ENCODE data around the gene KRTAP5-2.
"Not testable (repeated sequence)": the region's sequence is repeated elsewhere in the genome, so short reads cannot be mapped to it uniquely, and the experiment has no call there.

The KRTAP5-2 gene

DNA sequence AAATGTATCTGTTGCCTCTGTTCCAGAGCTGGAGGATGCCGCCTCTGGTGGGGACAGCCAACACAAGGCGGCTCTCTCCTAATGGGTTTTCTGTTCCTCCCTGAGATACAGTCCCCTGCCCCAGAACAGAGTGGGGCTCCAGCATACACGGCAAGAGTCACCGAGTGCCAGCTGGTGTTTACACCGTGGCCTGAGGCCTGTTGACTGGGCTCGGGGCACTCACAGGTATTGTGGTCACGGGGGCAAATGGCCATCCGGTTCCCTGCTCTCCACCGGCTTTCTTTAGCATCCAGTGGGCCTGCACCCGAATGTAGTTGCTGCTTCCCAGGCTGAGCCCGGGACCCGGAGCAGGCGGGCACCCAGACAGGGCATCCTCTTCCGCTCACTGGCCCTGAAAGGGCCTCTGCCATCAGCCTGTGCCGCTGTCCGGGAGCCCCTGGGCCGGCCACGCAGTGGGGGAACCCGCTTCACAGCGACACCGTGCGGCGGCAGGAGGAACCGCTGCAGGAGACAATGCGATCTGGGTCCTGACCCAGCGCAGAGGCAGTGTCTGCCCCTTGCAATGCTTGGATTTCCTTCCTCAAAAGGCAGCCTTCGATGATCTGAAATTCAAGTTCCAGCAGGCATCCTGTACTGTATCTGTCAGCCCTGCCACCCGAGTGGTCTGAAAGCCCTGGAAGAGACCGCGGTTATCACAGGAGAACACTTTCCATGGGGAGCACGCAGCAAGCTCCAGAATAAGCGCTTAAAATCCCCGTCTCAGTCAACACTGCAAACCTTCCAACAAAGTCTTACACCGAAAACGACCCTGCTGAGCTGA lies 30.6 kb upstream of the KRTAP5-2 start:
- DNase-seq (ENCODE audit: low spot score): peak; percentile 51

DNA sequence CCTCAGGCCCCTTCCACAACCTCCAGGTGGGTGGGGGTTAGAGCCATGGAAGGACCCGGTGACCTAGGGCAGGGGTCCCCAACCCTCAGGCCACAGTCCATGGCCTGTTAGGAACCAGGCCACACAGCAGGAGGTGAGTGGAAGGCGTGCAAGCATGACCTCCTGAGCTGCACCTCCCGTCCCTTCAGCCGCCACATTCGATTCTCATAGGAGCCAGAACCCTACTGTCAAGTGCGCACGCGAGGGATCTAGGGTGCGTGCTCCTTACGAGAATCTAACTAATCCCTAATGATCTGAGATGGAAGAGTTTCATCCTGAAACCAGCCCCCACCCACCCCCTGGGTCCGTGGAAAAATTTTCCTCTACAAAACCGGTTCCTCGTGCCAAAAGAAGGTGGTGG lies 27.4 kb upstream of the KRTAP5-2 start:
- no peak for DNase-seq (ENCODE audit: low spot score)

DNA sequence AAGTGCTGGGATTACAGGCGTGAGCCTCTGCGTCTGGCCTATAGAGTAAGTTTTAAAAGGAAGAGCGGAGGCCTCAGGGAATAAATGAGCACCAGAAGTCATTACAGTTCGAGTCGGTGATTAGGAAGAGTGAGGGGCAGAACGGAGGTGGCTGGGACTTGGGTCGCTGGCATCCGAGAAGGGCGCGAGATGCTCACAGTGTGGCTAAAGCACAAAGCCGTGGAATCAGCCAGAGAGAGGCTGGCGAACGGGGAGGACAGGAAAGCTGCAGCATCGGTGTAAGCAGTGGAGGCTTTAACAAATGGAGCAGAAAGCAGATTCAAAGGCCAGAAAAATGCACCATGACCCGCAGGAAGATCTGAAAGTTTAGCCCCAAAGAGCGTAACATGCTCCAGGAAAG lies 26.5 kb upstream of the KRTAP5-2 start:
- no peak for DNase-seq (ENCODE audit: low spot score)

DNA sequence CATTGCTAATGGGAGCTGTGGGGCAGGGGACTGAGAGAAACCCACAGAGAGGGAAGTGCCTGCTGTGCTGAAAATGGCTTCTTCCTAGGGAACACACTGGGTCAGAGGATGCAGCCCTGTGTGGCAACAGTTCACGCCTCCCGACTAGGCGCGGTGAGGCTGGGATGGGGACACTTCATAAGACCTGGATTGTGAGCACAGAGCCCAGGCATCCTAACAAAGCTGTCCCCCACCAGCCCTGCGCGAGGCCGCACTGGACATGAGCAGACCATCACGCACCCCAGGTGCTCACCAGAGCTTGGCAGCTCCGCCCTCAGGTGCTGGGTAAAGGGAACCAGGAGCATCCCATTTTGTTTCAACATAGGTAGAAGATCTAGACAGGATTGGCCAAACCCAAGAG lies 25.6 kb upstream of the KRTAP5-2 start:
- no peak for DNase-seq (ENCODE audit: low spot score)

DNA sequence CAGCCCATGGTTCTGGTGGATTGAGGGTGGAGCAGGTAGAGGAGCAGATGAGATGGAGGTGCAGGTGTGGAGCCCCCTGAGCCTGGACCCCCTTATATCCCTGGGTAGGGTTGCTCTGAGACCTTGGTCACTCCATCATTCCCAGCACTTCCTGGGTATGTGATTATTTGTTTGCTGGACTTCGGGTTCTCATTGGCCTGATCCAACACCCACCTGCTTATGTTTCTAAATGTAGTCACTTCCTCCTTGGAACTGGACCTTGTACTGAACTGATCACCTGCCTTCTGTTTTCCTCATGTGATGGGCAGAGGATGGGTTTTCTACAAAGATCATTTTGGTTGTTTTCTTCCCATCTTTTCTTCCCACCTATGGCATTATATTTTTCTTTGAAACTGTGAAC lies 24.0 kb upstream of the KRTAP5-2 start, which contains the start of gene KRTAP5-4:
Gene KRTAP5-4, minus strand, starts transcription at position 53 of the 400 bp plus-strand sequence. Its CDS starts 45 bp downstream, at position 8.
- no peak for DNase-seq (ENCODE audit: low spot score)

DNA sequence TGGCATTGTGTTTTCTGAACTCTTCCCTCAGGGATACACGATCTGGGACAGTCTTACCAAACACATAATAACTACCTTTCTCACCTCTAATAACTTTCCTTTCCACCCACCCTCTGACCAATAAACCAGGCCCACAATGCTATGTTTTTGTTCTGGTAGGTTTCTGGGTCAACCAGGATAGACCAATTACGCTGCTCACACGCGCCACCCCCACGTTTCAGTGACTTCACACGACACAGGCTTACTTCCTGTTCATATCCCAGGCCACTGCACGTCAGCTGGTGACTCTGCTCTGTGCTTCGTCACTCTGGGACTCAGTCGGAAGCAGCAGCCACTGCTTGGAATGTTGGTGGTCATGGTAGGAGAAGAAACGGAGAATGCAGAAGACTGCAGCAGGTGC lies 21.4 kb upstream of the KRTAP5-2 start:
- DNase-seq (ENCODE audit: low spot score): no peak

DNA sequence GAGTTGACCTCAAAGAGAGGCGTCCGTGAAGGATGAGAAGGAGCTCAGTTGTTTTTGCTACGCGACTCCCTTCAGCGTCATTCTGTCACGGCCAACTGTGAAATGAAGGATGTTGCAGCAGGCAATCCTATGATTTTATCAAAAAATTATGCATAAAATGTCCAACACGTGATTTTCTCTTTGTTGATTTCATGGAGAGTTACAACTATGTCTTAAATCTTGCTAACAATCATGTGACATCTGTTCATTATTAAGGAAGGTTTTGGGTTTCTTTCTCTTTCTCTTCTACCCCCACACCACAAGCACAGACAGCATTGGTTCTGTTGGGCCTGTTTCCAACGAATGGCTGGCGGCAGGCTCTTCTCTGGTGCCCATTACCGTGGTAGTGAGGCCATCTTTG lies 20.1 kb upstream of the KRTAP5-2 start:
- DNase-seq (ENCODE audit: low spot score): no peak

DNA sequence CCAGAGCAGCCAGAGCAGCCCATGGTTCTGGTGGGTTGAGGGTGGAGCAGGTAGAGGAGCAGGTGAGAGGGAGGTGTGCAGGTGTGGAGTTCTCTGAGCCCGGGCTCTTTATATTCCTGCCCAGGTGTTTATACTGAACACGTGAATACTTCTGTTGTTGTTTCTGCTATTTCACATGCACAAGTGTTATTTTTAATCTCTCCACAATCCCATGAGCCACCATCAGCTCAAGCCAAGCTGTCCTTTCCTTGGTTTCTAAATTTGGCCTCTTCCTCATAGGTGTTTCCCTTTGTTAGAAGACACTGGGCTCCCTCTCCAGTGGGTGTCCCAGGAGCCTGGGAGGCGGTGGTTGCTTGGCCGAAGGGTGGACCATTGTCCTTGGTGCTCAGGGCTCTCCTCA lies 10.3 kb upstream of the KRTAP5-2 start, which contains the start of gene KRTAP5-3:
Gene KRTAP5-3, minus strand, starts transcription at position 101 of the 400 bp plus-strand sequence. Its CDS starts 78 bp downstream, at position 23.
- no peak for DNase-seq (ENCODE audit: low spot score)

DNA sequence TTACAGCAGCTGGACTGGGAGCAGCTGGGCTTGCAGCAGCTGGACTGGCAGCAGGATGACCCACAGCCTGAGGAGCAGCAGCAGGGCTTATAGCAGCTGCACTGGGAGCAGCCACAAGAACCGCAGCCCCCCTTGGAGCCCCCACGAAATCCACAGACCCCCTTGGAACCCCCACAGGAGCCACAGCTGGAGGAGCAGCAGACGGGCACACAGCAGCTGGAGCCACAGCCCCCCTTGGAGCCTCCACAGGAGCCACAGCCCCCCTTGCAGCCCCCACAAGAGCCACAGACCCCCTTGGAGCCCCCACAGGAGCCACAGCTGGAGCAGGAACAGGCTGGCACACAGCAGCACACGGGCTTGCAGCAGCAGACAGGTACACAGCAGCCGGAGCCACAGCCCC lies 9.8 kb upstream of the KRTAP5-2 start:
- not testable (repeated sequence) for DNase-seq (ENCODE audit: low spot score)

DNA sequence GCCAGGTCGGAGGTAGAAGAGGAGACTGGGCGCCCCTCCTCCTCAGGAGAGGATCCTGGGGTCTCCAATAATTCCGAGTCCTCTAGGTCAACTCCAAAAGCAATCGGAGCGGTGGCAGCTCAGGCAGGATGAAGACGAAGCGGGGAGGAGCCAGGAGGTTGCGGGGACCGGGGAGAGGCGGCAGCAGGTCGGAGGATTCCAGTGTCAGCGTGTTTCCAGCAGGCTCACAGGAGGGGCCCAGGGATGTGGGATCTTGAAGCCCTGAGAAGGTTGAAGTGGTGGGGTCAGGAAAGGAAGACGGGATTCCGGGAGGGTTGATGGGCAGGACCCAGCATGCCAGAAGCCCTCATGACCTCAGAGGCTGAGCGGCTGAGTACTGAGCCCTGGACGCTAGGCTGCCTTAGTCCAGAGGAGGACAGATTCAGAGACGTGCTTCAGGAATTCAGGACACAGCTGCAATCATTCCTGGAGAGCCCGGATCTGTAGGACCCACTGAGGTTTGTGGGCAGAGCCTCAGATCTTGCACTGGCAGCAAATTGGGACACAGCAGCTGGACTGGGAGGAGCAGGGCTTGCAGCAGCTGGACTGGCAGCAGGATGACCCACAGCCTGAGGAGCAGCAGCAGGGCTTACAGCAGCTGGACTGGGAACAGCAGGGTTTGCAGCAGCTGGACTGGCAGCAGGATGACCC lies 9.2 kb upstream of the KRTAP5-2 start:
- DNase-seq (ENCODE audit: low spot score): not testable (repeated sequence)

DNA sequence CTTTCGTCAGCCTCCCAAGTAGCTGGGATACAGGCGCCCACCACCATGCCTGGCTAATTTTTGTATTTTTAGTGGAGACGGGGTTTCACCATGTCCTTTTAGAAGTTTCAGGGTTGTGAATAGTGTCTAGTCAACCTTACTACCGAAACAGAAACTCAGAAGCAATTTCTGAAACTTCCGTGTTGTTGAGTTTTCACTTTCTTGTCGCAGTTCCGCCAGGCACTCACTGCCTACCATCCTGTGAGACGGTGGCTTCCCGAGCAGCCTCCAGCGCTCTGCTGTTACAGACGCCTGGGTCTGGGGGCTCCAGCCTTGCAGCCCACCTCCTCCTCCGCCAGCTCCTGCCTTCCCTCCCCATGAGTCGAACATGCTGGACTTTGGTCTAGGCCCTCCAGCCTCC lies 7.8 kb upstream of the KRTAP5-2 start:
- DNase-seq (ENCODE audit: low spot score): not testable (repeated sequence)

DNA sequence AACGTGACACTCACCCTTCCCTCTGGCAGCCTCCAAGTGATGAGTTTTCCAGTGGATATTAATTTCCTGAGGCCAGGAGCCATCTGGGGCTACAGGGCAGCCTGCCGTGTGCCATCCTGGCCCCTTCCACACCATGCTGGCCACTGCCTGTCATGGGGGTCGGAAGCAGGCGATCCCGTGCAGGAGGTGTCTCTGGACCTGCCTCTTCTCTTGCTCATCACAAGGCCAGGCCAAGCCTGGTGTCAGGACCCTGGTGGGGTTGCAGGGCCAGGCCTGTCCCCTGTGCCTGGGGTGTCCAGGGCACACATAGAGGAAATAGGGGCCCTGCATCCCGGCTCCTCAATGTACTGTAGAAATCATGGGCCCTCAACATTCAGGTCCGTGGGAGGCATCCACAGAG lies 6.6 kb upstream of the KRTAP5-2 start:
- no peak for DNase-seq (ENCODE audit: low spot score)

DNA sequence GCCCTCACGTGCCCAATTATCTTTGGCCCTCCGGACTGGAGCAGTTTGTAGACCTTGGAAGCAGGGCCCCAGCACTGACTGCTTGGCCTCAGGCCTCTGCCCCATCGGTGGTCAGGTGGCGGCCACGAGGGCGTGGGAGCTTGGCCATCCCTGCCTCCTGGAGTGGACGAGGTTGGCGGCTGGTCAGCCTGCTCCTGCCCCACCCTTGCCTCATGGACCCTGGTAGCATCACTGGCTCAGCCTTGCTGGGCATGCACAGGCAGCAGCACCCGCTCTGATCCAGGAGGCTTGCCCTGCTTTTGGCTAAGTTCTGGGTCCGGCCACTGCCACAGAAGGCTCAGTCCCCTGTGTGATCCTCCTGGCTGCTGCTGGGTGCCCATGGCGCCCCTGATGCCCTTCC lies 6.1 kb upstream of the KRTAP5-2 start:
- DNase-seq (ENCODE audit: low spot score): no peak

DNA sequence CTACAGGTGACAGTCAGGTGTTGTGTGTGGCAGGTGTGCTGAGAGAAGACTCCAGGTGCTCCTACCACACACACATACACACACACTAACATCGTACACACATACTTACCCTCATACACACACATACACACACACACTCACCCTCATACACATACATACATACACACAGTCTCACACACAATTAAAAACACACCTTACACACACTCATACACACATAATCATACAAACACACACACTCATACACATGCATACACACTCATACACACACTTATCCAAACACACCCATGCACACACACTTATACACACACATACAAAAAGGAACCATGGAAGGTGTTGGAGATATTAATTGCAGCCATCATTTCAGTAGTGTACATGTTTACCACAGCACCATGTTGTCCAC lies 5.5 kb upstream of the KRTAP5-2 start:
- no peak for DNase-seq (ENCODE audit: low spot score)

DNA sequence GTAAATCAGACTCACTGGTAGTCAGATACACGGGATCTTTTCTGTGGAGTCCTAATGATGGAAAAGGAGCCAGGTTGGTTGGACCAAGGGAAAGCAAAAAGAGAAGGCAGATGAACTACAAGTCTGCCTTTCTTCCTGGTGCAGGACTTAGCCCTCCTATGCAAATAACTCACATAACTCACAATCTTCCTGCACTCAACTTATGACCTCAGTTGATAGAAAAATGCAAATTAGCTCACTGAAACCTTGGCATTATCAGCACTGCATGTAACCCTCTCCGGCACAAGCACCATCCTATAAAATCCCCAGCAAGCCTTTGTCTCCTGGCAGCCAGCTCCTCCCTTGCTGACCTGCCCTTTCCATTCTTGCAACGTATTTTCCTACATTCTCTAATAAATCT lies 3.6 kb upstream of the KRTAP5-2 start:
- DNase-seq (ENCODE audit: low spot score): not testable (repeated sequence)

DNA sequence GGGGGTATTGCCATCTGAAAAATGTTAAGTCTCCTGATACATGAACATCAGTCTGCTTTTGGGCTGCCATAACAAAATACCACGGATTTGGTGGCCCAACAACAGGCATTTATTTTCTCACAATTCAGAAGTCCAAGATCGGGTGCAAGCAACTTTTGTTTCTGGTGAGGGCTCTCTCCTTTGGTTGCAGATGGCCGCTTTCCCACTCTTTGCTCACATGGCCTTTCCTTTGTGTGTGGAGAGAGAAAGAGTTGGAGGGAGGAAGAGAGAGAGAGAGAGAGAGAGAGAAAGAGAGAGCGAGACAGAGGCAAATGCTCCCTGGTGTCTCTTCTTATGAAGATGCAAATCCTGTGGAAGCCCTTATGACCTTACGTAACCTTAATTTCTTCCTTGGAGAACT lies 2.5 kb upstream of the KRTAP5-2 start:
- DNase-seq (ENCODE audit: low spot score): no peak

DNA sequence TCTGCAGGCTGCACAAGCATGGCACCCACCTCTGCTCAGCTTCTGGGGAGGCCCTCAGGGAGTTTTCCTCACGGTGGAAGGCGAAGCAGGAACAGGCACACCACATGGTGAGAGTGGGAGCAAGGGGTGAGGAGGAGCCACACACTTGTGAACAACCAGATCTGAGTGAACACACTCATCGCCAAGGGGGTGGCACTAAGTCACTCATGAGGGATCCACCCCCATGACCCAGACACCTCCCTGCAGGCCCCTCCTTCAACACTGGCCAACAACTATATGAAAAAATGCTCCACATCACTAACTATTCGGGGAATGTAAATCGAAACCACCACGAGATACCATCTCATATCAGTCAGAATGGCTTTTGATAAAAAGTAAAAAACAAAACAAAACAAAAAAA lies 722 bp upstream of the KRTAP5-2 start:
- DNase-seq (ENCODE audit: low spot score): no peak

DNA sequence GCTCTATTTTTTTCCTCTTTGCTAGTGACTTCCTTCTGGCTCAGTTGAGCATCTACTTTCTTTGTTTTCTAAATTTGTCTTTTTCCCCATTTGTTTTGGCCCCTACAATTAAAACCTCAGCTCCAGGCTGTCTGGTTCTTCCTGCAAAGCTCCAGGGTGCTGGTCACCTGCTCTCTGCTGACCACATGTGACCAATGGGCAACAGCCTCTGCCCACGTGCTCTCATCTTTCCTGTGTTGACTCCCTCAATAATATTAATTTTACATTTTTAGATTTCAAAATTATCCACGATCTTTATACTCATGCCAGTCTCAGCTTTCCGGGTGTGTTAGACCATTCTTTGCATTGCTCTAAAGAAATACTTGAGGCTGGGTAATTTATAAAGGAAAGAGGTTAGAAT lies 312 bp upstream of the KRTAP5-2 start:
- not testable (repeated sequence) for DNase-seq (ENCODE audit: low spot score)

DNA sequence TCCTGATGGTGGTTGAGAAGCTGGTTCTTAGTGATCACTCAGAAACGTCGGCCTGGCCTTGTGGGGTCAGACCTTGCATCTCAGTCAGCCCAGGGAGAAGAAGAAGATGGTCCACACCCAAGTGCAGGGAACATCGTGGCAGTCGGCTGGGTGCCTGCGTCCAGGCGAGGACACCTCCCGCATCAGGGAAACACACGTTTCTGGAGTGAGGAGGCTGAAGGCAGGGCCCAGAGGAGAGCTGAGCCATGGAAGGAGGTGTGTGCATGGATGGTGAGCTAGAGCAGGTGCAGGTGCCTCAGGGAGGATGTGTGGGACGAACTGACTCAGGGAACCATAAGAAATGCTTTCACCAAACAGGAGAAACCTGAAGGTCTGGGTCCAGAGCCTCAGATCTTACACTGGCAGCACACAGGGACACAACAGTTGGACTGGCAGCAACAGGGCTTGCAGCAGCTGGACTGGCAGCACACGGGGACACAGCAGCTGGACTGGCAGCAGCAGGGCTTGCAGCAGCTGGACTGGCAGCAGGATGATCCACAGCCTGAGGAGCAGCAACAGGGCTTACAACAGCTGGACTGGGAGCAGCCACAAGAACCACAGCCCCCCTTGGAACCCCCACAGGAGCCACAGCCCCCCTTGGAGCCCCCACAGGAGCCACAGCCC lies 632 bp downstream of the KRTAP5-2 start:
- no peak for DNase-seq (ENCODE audit: low spot score)

DNA sequence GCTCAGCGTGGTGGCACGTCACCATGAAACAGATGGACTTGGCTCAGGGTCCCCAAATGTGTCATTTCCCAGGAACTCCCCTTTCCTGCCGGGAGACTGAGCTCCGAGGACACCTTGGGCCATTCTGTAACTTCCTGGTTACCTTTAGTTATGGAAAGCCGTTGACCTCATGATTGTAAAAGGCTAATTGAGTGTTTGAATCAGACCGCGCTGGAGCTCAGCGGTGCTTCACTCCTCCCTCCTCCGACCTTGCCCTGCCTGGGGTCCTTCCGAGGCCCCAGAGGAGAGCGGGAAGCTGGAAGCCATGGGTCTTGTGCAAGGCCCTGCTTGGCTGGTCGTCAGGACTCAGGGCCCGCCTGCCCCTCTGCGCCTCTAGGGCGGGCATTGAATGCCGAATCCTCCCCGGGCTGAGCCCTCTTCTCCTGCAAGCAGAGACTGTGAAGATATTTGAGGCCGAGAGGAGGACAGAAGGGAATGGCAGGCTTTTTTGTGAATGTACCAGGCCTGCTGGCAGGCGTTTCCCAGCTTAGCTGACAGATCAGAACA lies 1.4 kb downstream of the KRTAP5-2 start:
- not testable (repeated sequence) for DNase-seq (ENCODE audit: low spot score)

DNA sequence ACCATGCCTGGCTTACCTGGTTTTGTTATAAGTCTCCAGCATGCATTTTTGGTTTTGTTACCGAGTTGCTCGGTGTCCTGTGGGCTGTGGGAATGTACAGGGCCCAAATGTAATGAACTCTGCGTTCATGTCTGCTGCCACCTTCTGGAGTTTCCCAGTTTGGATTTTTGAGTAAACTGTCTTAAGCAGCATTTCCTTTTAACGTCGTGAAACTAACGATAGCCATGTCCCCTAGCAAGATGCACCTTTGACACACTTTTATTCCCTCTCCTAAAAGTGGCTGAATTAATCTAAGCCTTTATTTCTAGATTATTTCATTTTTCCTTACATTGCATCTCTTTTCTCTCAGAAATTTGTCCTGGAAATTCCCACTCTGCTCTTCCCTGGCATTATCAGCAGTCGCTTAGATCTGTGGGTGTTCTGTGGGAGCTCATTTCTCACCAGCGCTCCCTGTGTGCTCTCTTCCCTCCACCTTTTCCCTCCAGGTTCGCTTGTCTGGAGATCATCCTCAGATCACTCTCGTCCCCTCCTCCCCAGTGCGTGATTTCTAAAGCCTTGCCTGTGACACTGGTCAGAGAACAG lies 2.0 kb downstream of the KRTAP5-2 start:
- DNase-seq (ENCODE audit: low spot score): not testable (repeated sequence)

DNA sequence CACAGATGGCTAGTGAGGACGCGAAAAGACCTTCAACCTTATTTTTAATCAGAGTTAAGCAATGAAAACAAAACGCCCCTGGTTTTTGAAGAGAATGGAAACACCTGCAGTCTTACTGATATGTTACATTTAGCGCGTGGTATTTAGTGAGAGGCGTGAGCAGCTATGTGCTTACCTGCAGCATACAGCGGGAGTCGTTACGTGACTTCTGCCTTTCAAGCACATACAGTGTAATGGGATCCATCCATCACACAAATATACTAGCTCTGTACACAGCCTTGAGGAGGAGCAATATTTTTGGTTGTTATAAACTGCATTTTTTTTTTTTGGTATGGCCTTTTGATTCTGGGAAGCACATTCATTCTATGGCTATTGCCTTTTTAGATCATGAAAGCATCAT lies 5.5 kb downstream of the KRTAP5-2 start:
- DNase-seq (ENCODE audit: low spot score): no peak

Data from LoVo (cell line).